Astrocyte of the cerebellum (primary cell): ENCODE results near the gene LARP7.
"Not testable (repeated sequence)": the region's sequence is repeated elsewhere in the genome, so short reads cannot be mapped to it uniquely, and the experiment has no call there.

ENCODE experiments used
- DNase-seq: peaks from one replicate; pipeline ENCODE4 v3.0.0-alpha.2; 2011; ENCODE audit warnings: low read depth
- H3K4me3 ChIP-seq: 2 replicates; pipeline ENCODE4 v1.5.1; 2011; ENCODE audit warnings: mild to moderate bottlenecking, low read depth, low read length, moderate library complexity
- in situ Hi-C: cut with HindIII; loops from 2 replicates; pipeline ENCODE4 v1.10.0; 2017; ENCODE audit warnings: low sequenced_read_pairs
- TF ChIP-seq, protein P1 (sequence below): IDR thresholded peaks from 2 replicates; pipeline ENCODE4 v1.5.1; 2012; ENCODE audit warnings: low read length, low read depth, moderate library complexity, mild to moderate bottlenecking; ENCODE audit errors: missing control alignments

Gene LARP7

DNA sequence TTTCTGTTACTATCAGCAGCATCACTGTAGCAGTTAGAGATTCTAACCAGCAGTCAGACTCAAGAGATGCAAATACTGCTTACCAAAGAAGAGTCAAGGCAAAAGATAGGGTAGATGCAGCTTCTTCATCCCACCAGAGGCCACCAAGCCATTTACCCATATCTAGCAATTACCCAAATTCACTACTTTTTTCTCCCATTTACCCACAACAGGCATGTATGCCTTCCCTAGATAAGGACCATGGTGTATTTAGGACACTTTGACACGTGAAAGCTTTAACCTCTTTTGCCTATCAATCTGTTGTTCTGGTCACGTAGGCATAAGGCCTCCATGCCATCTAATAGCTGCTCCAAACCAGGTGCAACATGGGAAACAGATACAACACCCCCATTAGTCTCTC lies 5.6 kb downstream of the LARP7 start:
- no peak overlapping the region for H3K4me3 ChIP-seq
- no peak for DNase-seq
- TF ChIP-seq, protein P1, sequence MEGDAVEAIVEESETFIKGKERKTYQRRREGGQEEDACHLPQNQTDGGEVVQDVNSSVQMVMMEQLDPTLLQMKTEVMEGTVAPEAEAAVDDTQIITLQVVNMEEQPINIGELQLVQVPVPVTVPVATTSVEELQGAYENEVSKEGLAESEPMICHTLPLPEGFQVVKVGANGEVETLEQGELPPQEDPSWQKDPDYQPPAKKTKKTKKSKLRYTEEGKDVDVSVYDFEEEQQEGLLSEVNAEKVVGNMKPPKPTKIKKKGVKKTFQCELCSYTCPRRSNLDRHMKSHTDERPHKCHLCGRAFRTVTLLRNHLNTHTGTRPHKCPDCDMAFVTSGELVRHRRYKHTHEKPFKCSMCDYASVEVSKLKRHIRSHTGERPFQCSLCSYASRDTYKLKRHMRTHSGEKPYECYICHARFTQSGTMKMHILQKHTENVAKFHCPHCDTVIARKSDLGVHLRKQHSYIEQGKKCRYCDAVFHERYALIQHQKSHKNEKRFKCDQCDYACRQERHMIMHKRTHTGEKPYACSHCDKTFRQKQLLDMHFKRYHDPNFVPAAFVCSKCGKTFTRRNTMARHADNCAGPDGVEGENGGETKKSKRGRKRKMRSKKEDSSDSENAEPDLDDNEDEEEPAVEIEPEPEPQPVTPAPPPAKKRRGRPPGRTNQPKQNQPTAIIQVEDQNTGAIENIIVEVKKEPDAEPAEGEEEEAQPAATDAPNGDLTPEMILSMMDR: no peak
- in situ Hi-C loops: no loop called here

- in situ Hi-C loops, H3K4me3 ChIP-seq, DNase-seq: not testable (repeated sequence)
These were observed 7.9 kb downstream of the LARP7 start for GRCh38 chr4:112644595-112645535.

DNA sequence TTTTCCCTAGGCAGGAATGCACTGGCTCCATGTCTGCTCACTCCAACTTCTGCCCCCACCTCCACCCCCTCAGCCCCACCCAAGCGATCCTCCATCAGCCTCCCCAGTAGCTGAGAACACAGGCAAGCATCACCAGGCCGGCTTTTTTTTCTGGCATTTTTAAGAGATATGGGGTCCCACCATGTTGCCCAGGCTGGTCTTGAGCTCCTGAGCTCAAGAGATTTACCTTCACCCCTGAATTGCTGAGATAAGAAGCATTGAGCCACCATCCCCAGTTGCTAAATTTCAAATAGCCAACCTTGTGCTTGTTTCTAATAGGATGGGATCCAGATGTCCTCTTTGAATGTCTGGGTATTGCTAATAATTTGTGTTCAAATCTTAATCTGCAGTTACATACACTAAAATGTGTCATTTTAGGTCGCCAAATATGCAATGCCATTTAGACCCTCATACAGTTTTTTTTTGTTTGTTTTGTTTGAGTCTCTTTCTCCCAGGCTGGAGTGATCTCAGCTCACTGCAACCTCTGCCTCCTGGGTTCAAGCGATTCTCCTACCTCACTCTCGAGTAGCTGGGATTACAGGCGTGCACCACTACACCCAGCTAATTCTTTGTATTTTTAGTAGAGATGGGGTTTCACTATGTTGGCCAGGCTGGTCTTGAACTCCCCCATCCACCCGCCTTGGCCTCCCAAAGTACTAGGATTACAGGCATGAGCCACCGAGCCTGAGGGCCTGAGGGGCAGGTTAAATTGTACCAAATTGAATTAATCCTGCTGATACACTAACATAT lies 8.8 kb downstream of the LARP7 start:
- in situ Hi-C loops: no loop called here
- TF ChIP-seq, protein P1: no peak

GRCh38 chr4:112646632-112647537 lies 9.9 kb downstream of the LARP7 start:
- DNase-seq: no peak
- TF ChIP-seq, protein P1: no peak
- in situ Hi-C loops: no loop called here
- H3K4me3 ChIP-seq: no peak overlapping the region

More for the DNA sequence above, 8.8 kb downstream of the LARP7 start:
- H3K4me3 ChIP-seq: no peak overlapping the region
- no peak for DNase-seq

- in situ Hi-C loops: no loop called here
- H3K4me3 ChIP-seq: no peak overlapping the region
- no peak for DNase-seq
- TF ChIP-seq, protein P1: no peak
These were observed 10.8 kb downstream of the LARP7 start for GRCh38 chr4:112647785-112648184.

GRCh38 chr4:112648263-112649054 lies 11.5 kb downstream of the LARP7 start:
- DNase-seq: no peak
- in situ Hi-C loops: no loop called here

More at GRCh38 chr4:112648263-112649054, 11.5 kb downstream of the LARP7 start:
- H3K4me3 ChIP-seq: no peak overlapping the region
- TF ChIP-seq, protein P1: no peak
